ENCODE results near the gene CCDC192.

Gene CCDC192

GRCh38 chr5:127893232-127893631 lies 190.0 kb downstream of the CCDC192 start:
- Histone ChIP-seq H3K9ac (ENCODE audit: low read depth, low read length) (no peak overlapping the region), H3K9me3 (ENCODE audit: control insufficient read depth, insufficient read depth, low read length) (no peaks in the 10 kb centered on the region), H3K4me1 (ENCODE audit: insufficient read depth, low read length) (no peaks in the 10 kb centered on the region), H3K36me3 (ENCODE audit: insufficient read depth, low read length) (no peaks in the 10 kb centered on the region)

GRCh38 chr5:127894461-127894860 lies 191.3 kb downstream of the CCDC192 start:
- no peaks in the 10 kb centered on the region for H3K4me1 ChIP-seq (ENCODE audit: insufficient read depth, low read length)
- no peak overlapping the region for H3K9ac ChIP-seq (ENCODE audit: low read depth, low read length)
- H3K36me3 ChIP-seq (ENCODE audit: insufficient read depth, low read length), result no peaks in the 10 kb centered on the region
- no peaks in the 10 kb centered on the region for H3K9me3 ChIP-seq (ENCODE audit: control insufficient read depth, insufficient read depth, low read length)

GRCh38 chr5:127898551-127899213 lies 195.5 kb downstream of the CCDC192 start:
- Histone ChIP-seq H3K9me3 (ENCODE audit: control insufficient read depth, insufficient read depth, low read length) (no peaks in the 10 kb centered on the region), H3K4me1 (ENCODE audit: insufficient read depth, low read length) (no peaks in the 10 kb centered on the region)

GRCh38 chr5:127899214-127899610 lies 196.0 kb downstream of the CCDC192 start:
- no peaks in the 10 kb centered on the region for H3K36me3 ChIP-seq (ENCODE audit: insufficient read depth, low read length)

More at GRCh38 chr5:127898551-127899213, 195.5 kb downstream of the CCDC192 start:
- Histone ChIP-seq H3K9ac (ENCODE audit: low read depth, low read length) (no peak overlapping the region), H3K36me3 (ENCODE audit: insufficient read depth, low read length) (no peaks in the 10 kb centered on the region)

GRCh38 chr5:127906562-127907204 lies 203.5 kb downstream of the CCDC192 start:
- Histone ChIP-seq H3K36me3 (ENCODE audit: insufficient read depth, low read length) (no peaks in the 10 kb centered on the region), H3K9me3 (ENCODE audit: control insufficient read depth, insufficient read depth, low read length) (no peaks in the 10 kb centered on the region), H3K9ac (ENCODE audit: low read depth, low read length) (no peak overlapping the region), H3K4me1 (ENCODE audit: insufficient read depth, low read length) (no peaks in the 10 kb centered on the region)

More at GRCh38 chr5:127899214-127899610, 196.0 kb downstream of the CCDC192 start:
- H3K9me3 ChIP-seq (ENCODE audit: control insufficient read depth, insufficient read depth, low read length), result no peaks in the 10 kb centered on the region
- H3K9ac ChIP-seq (ENCODE audit: low read depth, low read length), result no peak overlapping the region
- no peaks in the 10 kb centered on the region for H3K4me1 ChIP-seq (ENCODE audit: insufficient read depth, low read length)

GRCh38 chr5:127907907-127908306 lies 204.7 kb downstream of the CCDC192 start:
- H3K9ac ChIP-seq (ENCODE audit: low read depth, low read length), result no peak overlapping the region
- H3K4me1 ChIP-seq (ENCODE audit: insufficient read depth, low read length), result no peaks in the 10 kb centered on the region
- no peaks in the 10 kb centered on the region; the same call in 1 of the 2 replicates for H3K9me3 ChIP-seq (ENCODE audit: control insufficient read depth, insufficient read depth, low read length)
- H3K36me3 ChIP-seq (ENCODE audit: insufficient read depth, low read length), result no peaks in the 10 kb centered on the region

GRCh38 chr5:127909066-127909465 lies 205.9 kb downstream of the CCDC192 start:
- Histone ChIP-seq H3K36me3 (ENCODE audit: insufficient read depth, low read length) (no peaks in the 10 kb centered on the region), H3K4me1 (ENCODE audit: insufficient read depth, low read length) (no peaks in the 10 kb centered on the region), H3K9me3 (ENCODE audit: control insufficient read depth, insufficient read depth, low read length) (no peaks in the 10 kb centered on the region; the same call in 1 of the 2 replicates), H3K9ac (ENCODE audit: low read depth, low read length) (no peak overlapping the region)

GRCh38 chr5:127909821-127910220 lies 206.6 kb downstream of the CCDC192 start:
- no peaks in the 10 kb centered on the region for H3K4me1 ChIP-seq (ENCODE audit: insufficient read depth, low read length)
- H3K9me3 ChIP-seq (ENCODE audit: control insufficient read depth, insufficient read depth, low read length), result no peaks in the 10 kb centered on the region; the same call in 1 of the 2 replicates
- H3K36me3 ChIP-seq (ENCODE audit: insufficient read depth, low read length), result no peaks in the 10 kb centered on the region
- no peak overlapping the region for H3K9ac ChIP-seq (ENCODE audit: low read depth, low read length)

- Histone ChIP-seq H3K36me3 (ENCODE audit: insufficient read depth, low read length) (no peaks in the 10 kb centered on the region), H3K4me1 (ENCODE audit: insufficient read depth, low read length) (no peaks in the 10 kb centered on the region), H3K9ac (ENCODE audit: low read depth, low read length) (no peak overlapping the region), H3K9me3 (ENCODE audit: control insufficient read depth, insufficient read depth, low read length) (no peaks in the 10 kb centered on the region; the same call in 1 of the 2 replicates)
Observed at GRCh38 chr5:127910307-127910956, 207.2 kb downstream of the CCDC192 start.

- Histone ChIP-seq H3K9me3 (ENCODE audit: control insufficient read depth, insufficient read depth, low read length) (no peaks in the 10 kb centered on the region; the same call in 1 of the 2 replicates), H3K9ac (ENCODE audit: low read depth, low read length) (no peak overlapping the region), H3K36me3 (ENCODE audit: insufficient read depth, low read length) (no peaks in the 10 kb centered on the region), H3K4me1 (ENCODE audit: insufficient read depth, low read length) (no peaks in the 10 kb centered on the region)
Observed at GRCh38 chr5:127911619-127912018, 208.4 kb downstream of the CCDC192 start.

- no peak overlapping the region for H3K9ac ChIP-seq (ENCODE audit: low read depth, low read length)
- no peaks in the 10 kb centered on the region for H3K36me3 ChIP-seq (ENCODE audit: insufficient read depth, low read length)
- H3K4me1 ChIP-seq (ENCODE audit: insufficient read depth, low read length), result no peaks in the 10 kb centered on the region
- no peaks in the 10 kb centered on the region; the same call in 1 of the 2 replicates for H3K9me3 ChIP-seq (ENCODE audit: control insufficient read depth, insufficient read depth, low read length)
Observed at GRCh38 chr5:127912411-127912810, 209.2 kb downstream of the CCDC192 start.

- Histone ChIP-seq H3K9ac (ENCODE audit: low read depth, low read length) (no peak overlapping the region), H3K36me3 (ENCODE audit: insufficient read depth, low read length) (no peaks in the 10 kb centered on the region), H3K4me1 (ENCODE audit: insufficient read depth, low read length) (no peaks in the 10 kb centered on the region), H3K9me3 (ENCODE audit: control insufficient read depth, insufficient read depth, low read length) (no peaks in the 10 kb centered on the region; the same call in 1 of the 2 replicates)
Observed at GRCh38 chr5:127916885-127917573, 213.8 kb downstream of the CCDC192 start.

- H3K9ac ChIP-seq (ENCODE audit: low read depth, low read length), result no peak overlapping the region
Observed at GRCh38 chr5:127919006-127919796, 216.0 kb downstream of the CCDC192 start.

GRCh38 chr5:127919818-127920217 lies 216.6 kb downstream of the CCDC192 start:
- H3K4me1 ChIP-seq (ENCODE audit: insufficient read depth, low read length), result no peaks in the 10 kb centered on the region
- no peak overlapping the region for H3K9ac ChIP-seq (ENCODE audit: low read depth, low read length)
- H3K9me3 ChIP-seq (ENCODE audit: control insufficient read depth, insufficient read depth, low read length), result no peaks in the 10 kb centered on the region
- H3K36me3 ChIP-seq (ENCODE audit: insufficient read depth, low read length), result no peaks in the 10 kb centered on the region

More at GRCh38 chr5:127919006-127919796, 216.0 kb downstream of the CCDC192 start:
- H3K9me3 ChIP-seq (ENCODE audit: control insufficient read depth, insufficient read depth, low read length), result no peaks in the 10 kb centered on the region
- H3K36me3 ChIP-seq (ENCODE audit: insufficient read depth, low read length), result no peaks in the 10 kb centered on the region
- no peaks in the 10 kb centered on the region for H3K4me1 ChIP-seq (ENCODE audit: insufficient read depth, low read length)
